HG02623 (cell line): Measurements from ENCODE around the gene CTNNA2.

Experiments used
- ATAC-seq: cut with Tn5 transposase; IDR thresholded peaks from one replicate; pipeline ENCODE4 v1.9.1; 2021; ENCODE audit warnings: moderate library complexity; ENCODE audit not compliant: unreplicated experiment

The CTNNA2 gene

GRCh38 chr2:80246534-80246933 lies 733.7 kb downstream of the CTNNA2 start:
- ATAC-seq: no peak

- no peak for ATAC-seq
Observed at GRCh38 chr2:80247339-80247738, 734.5 kb downstream of the CTNNA2 start.

GRCh38 chr2:80248146-80248545 lies 735.3 kb downstream of the CTNNA2 start:
- ATAC-seq: no peak

GRCh38 chr2:80252294-80252986 lies 739.6 kb downstream of the CTNNA2 start:
- ATAC-seq: no peak

DNA sequence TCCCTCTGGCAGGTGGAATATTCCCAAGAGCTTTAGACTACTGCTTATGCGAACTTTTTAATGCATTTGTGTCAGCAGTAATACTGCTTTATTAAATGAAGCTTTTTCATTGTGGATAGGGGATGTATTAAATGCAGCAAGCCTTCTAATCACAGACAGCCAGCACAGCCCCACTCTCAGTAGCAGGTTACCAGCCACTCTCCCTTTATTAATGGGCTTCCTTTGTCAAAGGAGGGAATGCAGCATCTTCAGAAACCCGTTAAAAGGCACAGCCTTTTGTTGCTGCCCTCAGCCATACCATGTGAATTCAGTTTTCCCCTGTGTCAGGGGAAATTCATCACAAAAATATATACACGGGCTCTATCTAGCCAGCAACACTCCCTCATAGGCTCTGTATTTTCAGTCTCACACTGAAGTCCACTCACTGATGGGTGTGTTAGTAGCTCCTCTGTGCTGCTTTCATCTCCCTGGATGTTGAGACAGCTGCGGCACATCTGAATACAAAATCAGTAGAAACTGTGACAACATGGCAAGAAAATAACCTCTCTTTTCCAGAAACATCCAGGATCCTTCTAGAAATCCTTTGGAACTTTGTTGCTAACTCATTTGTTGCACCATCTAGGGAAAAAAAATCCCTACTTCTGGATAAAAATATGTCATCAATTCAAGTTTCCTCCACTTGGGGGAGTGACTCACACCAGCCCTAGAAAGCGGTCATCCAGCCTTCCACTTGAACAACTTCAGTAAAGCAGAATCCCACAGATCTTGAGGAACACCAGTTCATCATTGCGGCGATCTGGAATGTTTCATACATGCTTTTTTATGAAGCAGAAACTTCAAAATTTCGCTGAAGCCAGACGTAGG lies 743.3 kb downstream of the CTNNA2 start:
- no peak for ATAC-seq

DNA sequence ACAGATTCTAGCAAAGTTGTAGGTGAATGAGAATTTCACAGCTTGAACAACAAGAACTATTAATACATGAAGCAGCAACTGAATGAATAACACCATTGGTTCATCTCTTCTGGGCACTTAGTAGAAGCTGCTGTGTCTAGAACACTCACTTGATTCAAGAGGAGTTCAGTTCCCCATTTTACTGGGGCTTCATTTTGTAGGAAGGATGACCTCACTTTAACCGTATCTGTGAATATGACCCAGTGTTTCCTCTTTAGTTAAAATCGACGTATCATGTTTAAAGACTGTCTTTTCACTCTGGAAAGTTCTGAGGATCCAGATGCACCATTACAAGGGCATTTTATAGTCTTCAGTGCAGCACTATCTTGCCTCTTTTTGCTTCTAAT lies 743.9 kb downstream of the CTNNA2 start:
- ATAC-seq: no peak

DNA sequence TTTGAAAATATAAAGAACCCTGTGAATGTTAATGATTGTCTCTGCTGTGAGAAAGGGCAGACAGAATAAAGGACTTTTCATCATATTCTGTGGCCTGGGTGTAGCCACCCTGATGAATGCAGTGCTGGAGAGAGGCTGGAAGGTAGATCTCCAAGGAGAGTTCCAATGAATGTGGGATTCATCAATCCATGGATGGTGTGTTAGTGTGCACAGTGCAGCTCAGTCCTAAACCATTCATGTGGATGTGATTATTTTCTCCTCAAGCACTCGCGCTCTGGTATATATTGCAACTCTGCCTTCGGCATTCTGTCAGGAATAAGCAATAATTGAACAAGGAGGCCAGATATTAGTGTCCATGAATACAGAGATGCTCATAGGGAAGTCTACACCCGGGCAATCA lies 744.6 kb downstream of the CTNNA2 start:
- no peak for ATAC-seq

- ATAC-seq: no peak
Observed at GRCh38 chr2:80258341-80258740, 745.5 kb downstream of the CTNNA2 start.

DNA sequence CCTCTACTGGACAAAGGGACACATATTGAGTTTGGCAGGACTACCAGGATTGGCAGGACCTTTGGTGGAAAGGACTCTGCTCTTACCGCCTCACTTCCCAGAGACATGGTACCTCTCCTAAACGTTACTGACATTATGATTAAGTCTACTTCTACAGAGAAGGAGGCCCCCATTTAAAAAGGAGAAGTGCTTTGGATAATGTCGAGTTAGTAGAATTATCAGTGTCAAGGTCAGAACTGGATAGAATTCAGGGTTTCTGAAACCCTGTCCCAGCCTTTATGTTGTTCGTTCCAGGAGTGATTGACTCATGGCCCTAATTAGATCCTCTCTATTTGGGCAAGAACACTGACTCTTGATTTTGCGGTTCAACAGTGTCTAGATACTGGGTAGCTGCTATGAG lies 745.9 kb downstream of the CTNNA2 start:
- ATAC-seq: no peak

DNA sequence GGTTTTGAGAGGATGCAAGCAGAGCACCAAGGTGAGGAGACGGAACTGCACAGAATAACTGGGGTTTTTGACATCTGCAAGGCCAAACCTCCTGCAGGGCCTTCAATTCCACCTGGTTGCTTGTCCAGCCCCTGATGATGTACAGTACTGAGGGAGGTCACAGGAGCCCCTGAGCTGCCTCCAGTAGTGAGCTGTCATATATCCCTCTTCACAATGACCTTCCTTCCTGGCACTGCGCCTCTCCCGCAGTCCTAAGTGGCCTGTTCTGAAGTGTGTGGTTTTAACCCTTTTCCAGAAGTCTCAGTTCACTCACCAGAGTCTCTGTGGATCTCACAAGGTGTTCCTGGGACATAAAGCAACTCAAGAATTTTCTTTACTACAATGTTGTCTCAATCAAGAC lies 746.4 kb downstream of the CTNNA2 start:
- no peak for ATAC-seq

DNA sequence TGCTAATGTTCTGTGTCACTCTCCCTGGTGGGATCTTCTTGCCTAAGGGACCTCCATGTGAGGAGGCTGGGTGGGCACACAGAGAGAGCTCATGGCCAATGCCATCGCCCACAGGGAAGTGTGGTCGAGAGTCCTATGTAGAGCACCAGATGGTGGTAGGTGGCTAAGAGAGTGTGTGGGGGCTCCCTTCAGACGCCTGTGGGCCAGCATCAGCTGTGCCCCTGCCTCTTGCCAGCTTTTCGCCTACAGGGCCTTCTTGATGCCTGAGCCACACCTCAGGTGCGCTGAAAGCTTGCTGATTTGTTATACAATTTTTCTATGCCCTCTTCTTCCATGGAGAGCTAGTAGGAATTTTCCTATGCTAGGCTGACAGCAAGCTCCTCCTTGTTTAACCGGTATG lies 753.4 kb downstream of the CTNNA2 start:
- no peak for ATAC-seq

- no peak for ATAC-seq
Observed at GRCh38 chr2:80269806-80270205, 757.0 kb downstream of the CTNNA2 start.

DNA sequence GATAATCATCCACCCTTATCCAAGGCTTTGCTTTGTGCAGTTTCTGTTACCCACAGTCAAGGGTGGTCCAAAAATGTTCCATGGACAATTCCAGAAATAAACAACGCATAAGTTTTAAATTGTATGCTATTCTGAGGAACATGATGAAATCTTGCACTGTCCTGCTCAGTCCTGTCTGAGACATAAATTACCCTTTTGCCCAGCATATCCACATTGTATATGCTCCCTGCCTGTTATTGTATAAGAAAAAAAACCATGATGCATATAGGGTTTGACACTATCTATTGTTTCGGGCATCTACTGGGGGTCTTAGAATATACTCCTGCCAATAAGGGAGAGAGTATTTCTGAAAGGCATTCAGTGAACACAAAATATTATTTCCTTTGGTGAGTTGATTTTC lies 767.7 kb downstream of the CTNNA2 start:
- no peak for ATAC-seq

DNA sequence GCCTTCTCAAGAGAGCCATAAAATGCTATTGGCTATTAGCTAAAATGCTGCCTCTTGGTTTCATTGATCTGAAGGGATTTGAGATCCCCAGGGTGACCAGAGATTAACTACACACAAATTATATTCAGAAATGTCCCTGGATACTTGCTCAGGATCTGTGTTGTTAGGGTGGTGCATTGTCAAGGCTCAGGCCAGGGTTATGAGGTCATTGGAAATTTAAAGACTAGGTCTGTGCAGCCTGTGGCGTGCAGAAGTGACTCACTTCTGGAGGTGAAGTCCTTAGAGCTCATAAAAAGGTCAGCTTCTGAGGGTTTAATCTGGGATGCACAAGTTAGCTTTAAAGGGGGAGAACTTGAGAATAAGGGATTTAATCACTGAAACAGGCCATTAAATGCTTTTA lies 768.2 kb downstream of the CTNNA2 start:
- no peak for ATAC-seq

GRCh38 chr2:80288576-80288975 lies 775.7 kb downstream of the CTNNA2 start:
- no peak for ATAC-seq

GRCh38 chr2:80291656-80292055 lies 778.8 kb downstream of the CTNNA2 start:
- no peak for ATAC-seq

DNA sequence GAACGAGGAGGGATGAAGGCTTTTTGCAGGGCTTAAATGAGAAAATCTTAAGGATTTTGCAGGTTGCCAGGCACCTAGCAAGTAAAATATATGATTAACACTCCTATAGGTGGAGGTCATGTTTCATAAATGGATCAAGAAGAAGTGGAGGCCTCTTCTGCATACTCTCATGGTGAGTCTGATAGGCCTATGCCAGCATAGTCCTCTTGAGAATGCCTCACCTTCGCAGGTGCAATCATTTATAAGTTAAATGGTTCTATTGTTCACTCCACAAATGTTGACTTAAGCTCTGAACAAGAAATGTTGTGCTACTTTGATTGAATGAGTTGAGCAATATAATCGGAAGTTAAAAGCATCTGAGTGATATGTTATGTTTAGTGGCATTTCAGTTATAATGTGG lies 779.6 kb downstream of the CTNNA2 start:
- no peak for ATAC-seq

DNA sequence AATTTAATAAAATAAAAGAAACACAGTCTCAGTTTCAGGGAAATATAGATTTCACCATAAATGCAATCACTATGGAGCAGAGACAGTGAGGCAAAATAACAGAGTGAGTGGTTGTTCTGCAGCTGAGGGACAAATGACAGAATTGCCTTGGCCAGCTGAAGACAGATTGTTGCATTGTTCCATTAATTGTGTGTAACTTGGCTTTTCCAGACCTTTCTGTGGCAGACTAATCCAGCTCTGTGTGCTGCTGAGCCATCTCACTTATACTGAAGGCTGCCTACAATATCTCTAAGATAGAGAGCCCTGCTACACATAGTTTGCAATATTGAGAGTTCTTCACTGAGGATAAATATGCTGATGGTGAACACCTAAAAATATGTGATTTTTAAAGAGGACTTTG lies 780.2 kb downstream of the CTNNA2 start:
- no peak for ATAC-seq

DNA sequence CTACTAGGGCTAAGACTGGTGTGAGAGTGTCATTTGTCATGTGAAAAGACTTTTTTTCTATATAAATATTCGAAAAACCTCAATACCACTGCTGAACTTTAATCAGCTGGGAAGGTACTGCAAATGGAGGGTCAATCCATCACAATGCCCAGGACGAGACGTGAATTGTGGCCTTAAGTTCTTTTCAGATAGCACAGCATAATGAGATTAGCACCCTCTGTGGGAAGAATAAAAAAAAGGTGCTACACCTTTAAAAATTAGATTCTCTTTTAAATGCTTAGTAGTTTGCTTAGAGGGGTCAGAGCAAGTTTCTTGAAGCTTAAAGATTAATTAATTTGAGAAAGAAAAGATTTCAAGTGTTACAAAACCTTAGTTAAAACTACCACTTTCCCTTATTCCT lies 786.1 kb downstream of the CTNNA2 start:
- no peak for ATAC-seq

DNA sequence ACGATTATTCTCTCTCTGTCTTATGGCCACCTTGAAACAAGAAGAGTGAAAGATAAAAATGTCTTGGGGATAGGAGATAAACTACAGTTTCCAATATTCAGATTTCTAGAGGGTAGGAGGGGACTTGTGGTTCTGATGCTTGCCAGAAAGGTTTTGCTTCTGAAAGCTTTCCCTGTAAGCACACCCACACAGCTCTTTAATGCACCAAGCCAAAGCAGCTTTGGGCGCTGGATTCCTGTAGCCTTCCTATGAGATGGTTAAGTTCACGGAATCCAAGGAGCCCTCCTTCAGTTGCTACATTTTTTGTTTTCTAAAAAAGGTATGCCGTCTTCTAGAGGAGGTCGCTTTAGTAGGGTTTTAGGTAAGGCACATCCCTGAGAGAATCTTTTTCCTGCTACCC lies 786.8 kb downstream of the CTNNA2 start:
- ATAC-seq: no peak

DNA sequence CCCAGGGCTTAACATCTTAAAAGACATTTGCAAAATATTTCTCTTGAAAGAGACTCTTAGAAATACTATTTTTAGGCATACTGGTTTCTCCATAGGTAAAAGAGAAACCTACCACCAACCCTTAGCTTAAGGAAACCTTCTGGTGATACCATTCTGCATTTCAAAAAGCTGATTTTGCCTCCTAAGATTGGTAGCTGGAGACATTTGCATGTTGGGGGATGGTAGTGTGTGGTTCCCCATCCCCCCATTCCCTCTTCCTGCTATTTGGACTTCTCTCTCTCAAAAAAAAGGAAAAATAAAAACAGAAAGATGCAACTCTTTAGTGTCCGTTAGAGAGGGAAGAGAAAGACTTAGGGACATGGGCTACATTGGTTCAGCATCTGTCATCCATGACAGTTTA lies 787.5 kb downstream of the CTNNA2 start:
- no peak for ATAC-seq

DNA sequence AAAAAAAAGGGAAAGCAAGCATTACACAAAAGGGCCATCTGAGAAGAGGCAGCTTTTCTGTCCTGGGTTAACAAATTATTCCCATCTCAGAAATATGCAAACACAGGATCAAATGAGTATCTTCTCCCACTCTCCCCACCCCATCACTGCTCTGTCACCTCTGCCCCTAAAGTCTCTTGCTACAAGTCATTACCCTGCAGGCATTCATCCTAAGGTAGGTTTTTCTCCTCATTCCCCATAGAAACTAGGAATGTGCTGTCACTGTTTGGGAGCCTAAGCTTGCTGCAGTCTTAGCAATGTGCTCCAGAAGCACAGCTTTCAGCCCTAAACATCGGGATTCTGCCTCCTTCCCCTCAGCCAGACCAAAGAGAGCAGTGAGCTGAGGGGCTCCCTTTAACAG lies 788.1 kb downstream of the CTNNA2 start:
- ATAC-seq: no peak

GRCh38 chr2:80302001-80302313 lies 789.1 kb downstream of the CTNNA2 start:
- ATAC-seq: no peak
